Tibial nerve (tissue), 4 donors: ENCODE data around the gene STOM. TPM values are rescaled to one million over a fixed set of nuclear protein-coding genes. Genes with fewer than 3 reads are reported as not detected.
A peak's percentile ranks its signal among the peaks of the same experiment; 100 is the strongest.
"Not testable (repeated sequence)": the region's sequence is repeated elsewhere in the genome, so short reads cannot be mapped to it uniquely, and the experiment has no call there.

Experiments
- DNase-seq, 2 donors: peaks; one replicate each; pipeline ENCODE4 v3.0.0-alpha.2; 2019; ENCODE audit warnings: low spot score in 2 of 2
- H3K27ac ChIP-seq, 4 donors: fragments of 200-600 bp; sonication (generic) in 3 of 4; one replicate each; pipeline ENCODE4 v1.5.1; 2017 to 2019; ENCODE audit warnings: mild to moderate bottlenecking in 1 of 4
- H3K27me3 ChIP-seq, 2 donors: fragments of 200-600 bp; sonication (generic) in 1 of 2; one replicate each; pipeline versions ENCODE4 v1.5.1 to v1.6.0; 2017 to 2019
- H3K36me3 ChIP-seq, 3 donors: fragments of 200-600 bp; sonication (generic); one replicate each; pipeline ENCODE4 v1.5.1; 2018 to 2019
- H3K4me1 ChIP-seq, 4 donors: fragments of 200-600 bp; sonication (generic) in 3 of 4; one replicate each; pipeline ENCODE4 v1.5.1; 2017 to 2019
- H3K4me3 ChIP-seq, 4 donors: fragments of 200-600 bp; sonication (generic) in 3 of 4; one replicate each; pipeline ENCODE4 v1.5.1; 2017 to 2019; ENCODE audit warnings: mild to moderate bottlenecking in 1 of 4, moderate library complexity in 1 of 4
- H3K9me3 ChIP-seq, 4 donors: fragments of 200-600 bp; sonication (generic) in 3 of 4; one replicate each; pipeline ENCODE4 v1.5.1; 2017 to 2019
- EP300 ChIP-seq, 2 donors: sonication (generic); formaldehyde crosslinking; IDR thresholded peaks; one replicate each; pipeline ENCODE4 v1.6.1; 2017; ENCODE audit warnings: antibody characterized with exemption in 2 of 2, mild to moderate bottlenecking in 1 of 2
- POLR2A ChIP-seq, 2 donors: fragments of 450-650 bp; IDR thresholded peaks; one replicate each; pipeline ENCODE4 v1.6.1; 2017; ENCODE audit warnings: antibody characterized with exemption in 2 of 2, mild to moderate bottlenecking in 2 of 2, moderate library complexity in 2 of 2
- WGBS, 2 donors: methylation state at CpG; one replicate each; pipeline ENCODE4 v1.1.5; 2018; 5-methylcytosine and 5-hydroxymethylcytosine counted together
- total RNA-seq, 4 donors: library from RNA; depleted of rRNA; stranded (reverse); fragments of >200 nt; gene quantifications; one replicate each; pipeline ENCODE4 v1.1.0, GENCODE V29; 2016
- TF ChIP-seq, protein P1 (sequence below), 5 experiments: fragments of 200-600 bp in 3 of 5; fragments of 450-650 bp in 2 of 5; sonication (generic) in 3 of 5; IDR thresholded peaks; one replicate each; pipeline ENCODE4 v1.5.1; 2016 to 2019; ENCODE audit warnings: antibody characterized with exemption in 5 of 5, mild to moderate bottlenecking in 3 of 5, moderate library complexity in 2 of 5

Gene STOM
- total RNA-seq, 4 donors from 2014 or later, result 164 to 310 (median 232) TPM

- 19 to 21% methylated on average over 9 of the region's 9 CpGs for WGBS, 2 donors
Measured at GRCh38 chr9:121399883-121400607, 30.0 kb upstream of the STOM start.

DNA sequence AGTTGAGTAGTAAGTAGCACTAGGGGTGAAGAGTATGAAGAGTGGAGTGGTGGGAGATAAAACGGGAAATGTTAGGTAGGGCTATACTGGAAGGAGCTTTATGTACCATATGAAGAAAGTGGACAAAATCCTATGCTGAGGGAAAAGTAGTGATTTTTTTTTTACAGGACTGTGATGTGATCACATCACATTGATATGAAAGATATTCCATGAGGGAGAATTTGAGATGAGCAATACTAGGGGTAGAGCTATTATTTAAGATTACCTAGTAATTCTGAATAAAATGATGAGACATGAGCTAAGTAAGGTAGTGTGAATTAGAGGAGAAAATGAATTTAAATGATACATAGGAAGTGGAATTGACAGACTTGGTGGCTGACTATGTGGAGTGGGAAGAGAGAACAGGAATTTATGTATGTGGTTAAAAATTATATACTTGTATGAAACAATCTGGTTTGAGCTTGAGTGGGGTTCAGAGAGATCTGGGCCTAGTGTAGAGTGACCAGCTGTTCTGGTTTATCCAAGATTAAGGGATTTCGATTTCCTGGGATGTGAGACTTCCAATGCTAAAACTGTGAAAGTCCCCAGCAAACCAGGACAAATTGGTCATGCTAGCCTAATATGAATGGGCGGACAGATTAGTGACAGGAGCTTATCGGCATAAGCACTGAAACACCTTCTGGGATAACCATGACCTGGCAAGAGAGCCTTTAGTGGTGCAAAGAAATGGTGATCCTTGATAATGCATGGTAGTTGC is 29.3 kb upstream of the STOM start:
- 85 to 90% methylated on average over 4 of the region's 4 CpGs for WGBS, 2 donors
- H3K9me3 ChIP-seq, result peaks cover 0 to 5% (median 0%) of the 10 kb centered on the region in 4 donors
- H3K4me1 ChIP-seq, result no peaks in the 10 kb centered on the region
- H3K4me3 ChIP-seq, result no peak overlapping the region
- no peak for DNase-seq
- no peaks in the 10 kb centered on the region for H3K27me3 ChIP-seq
- H3K27ac ChIP-seq, result no peak overlapping the region
- no peaks in the 10 kb centered on the region for H3K36me3 ChIP-seq
- TF ChIP-seq, protein P1, sequence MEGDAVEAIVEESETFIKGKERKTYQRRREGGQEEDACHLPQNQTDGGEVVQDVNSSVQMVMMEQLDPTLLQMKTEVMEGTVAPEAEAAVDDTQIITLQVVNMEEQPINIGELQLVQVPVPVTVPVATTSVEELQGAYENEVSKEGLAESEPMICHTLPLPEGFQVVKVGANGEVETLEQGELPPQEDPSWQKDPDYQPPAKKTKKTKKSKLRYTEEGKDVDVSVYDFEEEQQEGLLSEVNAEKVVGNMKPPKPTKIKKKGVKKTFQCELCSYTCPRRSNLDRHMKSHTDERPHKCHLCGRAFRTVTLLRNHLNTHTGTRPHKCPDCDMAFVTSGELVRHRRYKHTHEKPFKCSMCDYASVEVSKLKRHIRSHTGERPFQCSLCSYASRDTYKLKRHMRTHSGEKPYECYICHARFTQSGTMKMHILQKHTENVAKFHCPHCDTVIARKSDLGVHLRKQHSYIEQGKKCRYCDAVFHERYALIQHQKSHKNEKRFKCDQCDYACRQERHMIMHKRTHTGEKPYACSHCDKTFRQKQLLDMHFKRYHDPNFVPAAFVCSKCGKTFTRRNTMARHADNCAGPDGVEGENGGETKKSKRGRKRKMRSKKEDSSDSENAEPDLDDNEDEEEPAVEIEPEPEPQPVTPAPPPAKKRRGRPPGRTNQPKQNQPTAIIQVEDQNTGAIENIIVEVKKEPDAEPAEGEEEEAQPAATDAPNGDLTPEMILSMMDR (IDR thresholded peaks at IDR 0.05), result no peak
- TF ChIP-seq EP300 (IDR thresholded peaks at IDR 0.05) (no peak), POLR2A (IDR thresholded peaks at IDR 0.05) (no peak)

More at GRCh38 chr9:121399883-121400607, 30.0 kb upstream of the STOM start:
- Histone ChIP-seq H3K9me3 (peaks cover 0 to 5% (median 0%) of the 10 kb centered on the region in 4 donors), H3K27me3 (no peaks in the 10 kb centered on the region), H3K36me3 (no peaks in the 10 kb centered on the region), H3K4me3 (no peak overlapping the region), H3K4me1 (no peaks in the 10 kb centered on the region), H3K27ac (no peak overlapping the region)
- peak in 1 of 2 donors; percentile 28 for DNase-seq
- TF ChIP-seq POLR2A (IDR thresholded peaks at IDR 0.05), result no peak
- TF ChIP-seq, protein P1 (IDR thresholded peaks at IDR 0.05), result peak; percentile 41 to 83 (median 62)

GRCh38 chr9:121398374-121398773 is 28.3 kb upstream of the STOM start:
- Histone ChIP-seq H3K27ac (no peak overlapping the region), H3K36me3 (no peaks in the 10 kb centered on the region), H3K4me3 (no peak overlapping the region), H3K27me3 (no peaks in the 10 kb centered on the region), H3K4me1 (no peaks in the 10 kb centered on the region), H3K9me3 (peaks cover 0 to 5% (median 0%) of the 10 kb centered on the region in 4 donors)
- no peak for DNase-seq
- 70 to 84% methylated on average over 5 of the region's 5 CpGs for WGBS, 2 donors
- TF ChIP-seq POLR2A (IDR thresholded peaks at IDR 0.05), result no peak
- TF ChIP-seq EP300 (IDR thresholded peaks at IDR 0.05), result no peak
- TF ChIP-seq, protein P1 (IDR thresholded peaks at IDR 0.05), result no peak

DNA sequence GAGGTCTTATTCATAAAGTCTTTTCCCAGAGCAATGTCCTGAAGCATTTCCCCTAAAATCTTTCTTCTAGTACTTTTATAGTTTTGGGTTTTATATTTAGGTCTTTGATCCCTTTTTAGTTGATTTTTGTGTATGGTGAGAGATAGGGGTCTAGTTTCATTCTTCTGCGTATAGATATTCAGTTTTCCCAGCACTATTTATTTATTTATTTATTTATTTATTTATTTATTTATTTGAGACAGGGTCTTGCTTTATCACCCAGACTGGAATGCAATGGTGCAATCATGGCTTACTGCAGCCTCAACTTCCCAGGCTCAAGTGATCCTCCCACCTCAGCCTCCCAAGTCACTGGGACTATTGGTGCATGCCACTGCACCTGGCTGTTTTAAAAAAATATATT is 27.2 kb upstream of the STOM start:
- H3K4me3 ChIP-seq, H3K9me3 ChIP-seq, H3K27ac ChIP-seq, H3K36me3 ChIP-seq, H3K4me1 ChIP-seq, H3K27me3 ChIP-seq, DNase-seq: not testable (repeated sequence)
- 95 to 100% methylated on average over 1 of the region's 1 CpG for WGBS, 2 donors

DNA sequence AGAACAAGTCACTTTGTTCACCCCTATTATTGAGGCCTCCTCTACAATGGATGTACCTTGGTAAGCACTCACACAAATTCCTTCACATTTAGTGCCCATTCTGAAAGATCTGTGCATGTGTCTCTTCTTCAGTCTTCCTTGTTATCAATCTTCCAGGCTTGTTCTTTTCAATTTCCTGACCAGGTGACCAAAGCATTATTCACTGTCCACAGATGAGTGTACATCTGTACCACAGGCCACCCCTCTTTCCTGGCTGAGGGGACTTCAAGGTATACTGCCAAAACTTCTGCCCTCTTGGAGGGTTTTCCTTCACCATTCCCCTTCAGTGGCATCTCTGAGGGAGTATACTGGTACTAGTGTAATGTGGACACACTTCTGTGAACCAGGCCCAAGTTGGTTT is 25.5 kb upstream of the STOM start:
- no peaks in the 10 kb centered on the region for H3K4me1 ChIP-seq
- no peaks in the 10 kb centered on the region for H3K36me3 ChIP-seq
- peaks cover 0 to 5% (median 0%) of the 10 kb centered on the region in 4 donors for H3K9me3 ChIP-seq
- no peak overlapping the region for H3K4me3 ChIP-seq
- no peak for DNase-seq
- no peak overlapping the region for H3K27ac ChIP-seq
- no peaks in the 10 kb centered on the region for H3K27me3 ChIP-seq
- TF ChIP-seq POLR2A (IDR thresholded peaks at IDR 0.05) (no peak), EP300 (IDR thresholded peaks at IDR 0.05) (no peak)
- TF ChIP-seq, protein P1 (IDR thresholded peaks at IDR 0.05), result no peak
